ENCODE data around the gene NEK10. TPM values are rescaled to one million over a fixed set of nuclear protein-coding genes. Genes with fewer than 3 reads are reported as not detected.

The NEK10 gene
- total RNA-seq, 1 donor from 2014 or later = 0.67 TPM

- no peak for DNase-seq (ENCODE audit: low read depth)
- Histone ChIP-seq H3K27me3 (ENCODE audit: control insufficient read depth, insufficient read depth, low read length) (no peaks in the 10 kb centered on the region), H3K36me3 (ENCODE audit: control insufficient read depth, insufficient read depth, low read length) (no peaks in the 10 kb centered on the region), H3K4me3 (ENCODE audit: low read depth, low read length) (no peak overlapping the region)
- no peak for TF ChIP-seq CTCF (IDR thresholded peaks at IDR 0.05; ENCODE audit: insufficient read depth, low read length, poor library complexity, severe bottlenecking)
Measured at GRCh38 chr3:27224197-27224596, 145.0 kb downstream of the NEK10 start.

- Histone ChIP-seq H3K36me3 (ENCODE audit: control insufficient read depth, insufficient read depth, low read length) (no peaks in the 10 kb centered on the region), H3K27me3 (ENCODE audit: control insufficient read depth, insufficient read depth, low read length) (no peaks in the 10 kb centered on the region), H3K4me3 (ENCODE audit: low read depth, low read length) (no peak overlapping the region)
- DNase-seq (ENCODE audit: low read depth) = no peak
- no peak for TF ChIP-seq CTCF (IDR thresholded peaks at IDR 0.05; ENCODE audit: insufficient read depth, low read length, poor library complexity, severe bottlenecking)
Measured at GRCh38 chr3:27221264-27221932, 147.8 kb downstream of the NEK10 start.

GRCh38 chr3:27220166-27220565 is 149.0 kb downstream of the NEK10 start:
- no peak overlapping the region for H3K4me3 ChIP-seq (ENCODE audit: low read depth, low read length)
- no peak for DNase-seq (ENCODE audit: low read depth)
- no peak for TF ChIP-seq CTCF (IDR thresholded peaks at IDR 0.05; ENCODE audit: insufficient read depth, low read length, poor library complexity, severe bottlenecking)
- H3K36me3 ChIP-seq (ENCODE audit: control insufficient read depth, insufficient read depth, low read length) = no peaks in the 10 kb centered on the region
- no peaks in the 10 kb centered on the region for H3K27me3 ChIP-seq (ENCODE audit: control insufficient read depth, insufficient read depth, low read length)

- no peak overlapping the region for H3K4me3 ChIP-seq (ENCODE audit: low read depth, low read length)
- no peaks in the 10 kb centered on the region for H3K27me3 ChIP-seq (ENCODE audit: control insufficient read depth, insufficient read depth, low read length)
- DNase-seq (ENCODE audit: low read depth) = no peak
- TF ChIP-seq CTCF (IDR thresholded peaks at IDR 0.05; ENCODE audit: insufficient read depth, low read length, poor library complexity, severe bottlenecking) = no peak
- no peaks in the 10 kb centered on the region for H3K36me3 ChIP-seq (ENCODE audit: control insufficient read depth, insufficient read depth, low read length)
Measured at GRCh38 chr3:27219127-27219845, 149.9 kb downstream of the NEK10 start.

- no peaks in the 10 kb centered on the region for H3K27me3 ChIP-seq (ENCODE audit: control insufficient read depth, insufficient read depth, low read length)
- TF ChIP-seq CTCF (IDR thresholded peaks at IDR 0.05; ENCODE audit: insufficient read depth, low read length, poor library complexity, severe bottlenecking) = no peak
- H3K4me3 ChIP-seq (ENCODE audit: low read depth, low read length) = no peak overlapping the region
- H3K36me3 ChIP-seq (ENCODE audit: control insufficient read depth, insufficient read depth, low read length) = no peaks in the 10 kb centered on the region
- peak; percentile 10 for DNase-seq (ENCODE audit: low read depth)
Measured at GRCh38 chr3:27216955-27217552, 152.1 kb downstream of the NEK10 start.
